T-helper 17 cell (primary cell): Measurements from ENCODE around the gene APOL1. TPM values are rescaled to one million over a fixed set of nuclear protein-coding genes. Genes with fewer than 3 reads are reported as not detected.
"Not testable (repeated sequence)": the region's sequence is repeated elsewhere in the genome, so short reads cannot be mapped to it uniquely, and the experiment has no call there.

Experiments used
- ATAC-seq: fragments of 150-1000 bp; cut with Tn5 transposase; 2 replicates; pipeline ENCODE4 v1.10.0; 2021; ENCODE audit warnings: mild to moderate bottlenecking, moderate library complexity
- DNase-seq, 3 donors: peaks; one replicate each; pipeline versions ENCODE4 v3.0.0 to v3.0.0-alpha.2; 2020 to 2021
- H3K9me3 ChIP-seq: one replicate; pipeline ENCODE4 v1.7.0; 2013; ENCODE audit warnings: low read length, mild to moderate bottlenecking; ENCODE audit not compliant: control insufficient read depth, poor library complexity, severe bottlenecking
- H3K27ac Mint-ChIP-seq: one replicate; pipeline ENCODE4 v1.8.0; 2022; ENCODE audit warnings: mild to moderate bottlenecking, moderate library complexity, mixed read lengths
- H3K27me3 Mint-ChIP-seq: one replicate; pipeline ENCODE4 v1.8.0; 2022; ENCODE audit warnings: mixed read lengths
- H3K36me3 Mint-ChIP-seq: one replicate; pipeline ENCODE4 v1.8.0; 2022; ENCODE audit warnings: low read depth, mixed read lengths
- H3K4me1 Mint-ChIP-seq: one replicate; pipeline ENCODE4 v1.8.0; 2022; ENCODE audit warnings: mild to moderate bottlenecking, mixed read lengths
- H3K4me3 Mint-ChIP-seq: one replicate; pipeline ENCODE4 v1.8.0; 2022; ENCODE audit warnings: mild to moderate bottlenecking, moderate library complexity, mixed read lengths
- total RNA-seq, 4 donors: library from RNA in 2 of 4; stranded (reverse) in 2 of 4; gene quantifications; one replicate each; pipeline ENCODE4 v1.2.3 and lab custom pipeline; 2022 to 2026

Gene APOL1
- total RNA-seq, 2 donors from 2014 or later, result 12.5 to 15.0 TPM

DNA sequence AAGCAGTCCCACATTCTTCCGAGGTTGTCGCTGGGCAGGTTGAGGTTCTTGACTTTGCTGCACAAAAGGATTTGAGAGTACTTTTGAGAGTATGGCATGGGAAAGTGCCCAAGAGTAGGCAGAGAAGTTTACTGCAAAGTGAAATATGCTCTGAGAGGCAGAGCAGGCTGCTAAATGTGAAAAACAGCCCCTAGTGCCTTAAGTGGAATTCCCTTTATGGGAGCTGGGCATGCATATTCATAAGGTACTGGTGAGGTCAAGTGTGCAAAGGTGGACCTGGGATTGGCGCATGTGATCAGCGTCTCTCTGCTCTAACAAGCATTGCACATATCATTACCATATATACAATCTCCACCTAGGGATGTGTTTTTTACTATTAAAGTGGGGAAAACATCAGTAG, 39.3 kb upstream of the APOL1 start:
- Mint-ChIP-seq H3K4me3 (no peak overlapping the region), H3K27me3 (peaks cover 74% of the 10 kb centered on the region), H3K36me3 (peaks cover 3% of the 10 kb centered on the region)

GRCh38 chr22:36215981-36216380, 37.0 kb upstream of the APOL1 start:
- H3K27me3 Mint-ChIP-seq, result peaks cover 78% of the 10 kb centered on the region
- H3K27ac Mint-ChIP-seq, result no peak overlapping the region
- H3K9me3 ChIP-seq, result no peaks in the 10 kb centered on the region
- no peak overlapping the region for H3K4me3 Mint-ChIP-seq
- ATAC-seq, result no peak
- no peak for DNase-seq
- H3K4me1 Mint-ChIP-seq, result peaks cover 15% of the 10 kb centered on the region
- peaks cover 3% of the 10 kb centered on the region for H3K36me3 Mint-ChIP-seq

More for the DNA sequence above, 39.3 kb upstream of the APOL1 start:
- ATAC-seq (no peak), DNase-seq (no peak)
- Mint-ChIP-seq H3K27ac (no peak overlapping the region), H3K4me1 (peaks cover 12% of the 10 kb centered on the region)
- no peaks in the 10 kb centered on the region for H3K9me3 ChIP-seq

GRCh38 chr22:36218648-36219193, 34.2 kb upstream of the APOL1 start:
- H3K9me3 ChIP-seq, result no peaks in the 10 kb centered on the region
- Mint-ChIP-seq H3K4me1 (peaks cover 16% of the 10 kb centered on the region), H3K4me3 (no peak overlapping the region), H3K27me3 (peaks cover 56% of the 10 kb centered on the region), H3K36me3 (peaks cover 3% of the 10 kb centered on the region), H3K27ac (no peak overlapping the region)
- DNase-seq (no peak), ATAC-seq (no peak)

GRCh38 chr22:36220451-36220921, 32.4 kb upstream of the APOL1 start:
- no peaks in the 10 kb centered on the region for H3K9me3 ChIP-seq
- DNase-seq (no peak), ATAC-seq (no peak)
- peaks cover under 1% of the 10 kb centered on the region for H3K36me3 Mint-ChIP-seq
- peaks cover 46% of the 10 kb centered on the region for H3K27me3 Mint-ChIP-seq
- H3K4me3 Mint-ChIP-seq, result no peak overlapping the region
- peaks cover 13% of the 10 kb centered on the region for H3K4me1 Mint-ChIP-seq
- no peak overlapping the region for H3K27ac Mint-ChIP-seq

GRCh38 chr22:36221799-36222751, 30.9 kb upstream of the APOL1 start:
- ATAC-seq (peak; percentile 96), DNase-seq (peak in 2 of 3 donors; percentile 22 to 44)
- Mint-ChIP-seq H3K36me3 (no peaks in the 10 kb centered on the region), H3K27me3 (peaks cover 34% of the 10 kb centered on the region), H3K27ac (peak overlapping the region; percentile 9), H3K4me3 (peak overlapping the region; percentile 33), H3K4me1 (peaks cover 12% of the 10 kb centered on the region)
- H3K9me3 ChIP-seq, result no peaks in the 10 kb centered on the region

- Mint-ChIP-seq H3K36me3 (no peaks in the 10 kb centered on the region), H3K27ac (peak overlapping the region; percentile 9), H3K4me3 (no peak overlapping the region), H3K4me1 (peaks cover 12% of the 10 kb centered on the region), H3K27me3 (peaks cover 25% of the 10 kb centered on the region)
- DNase-seq (no peak), ATAC-seq (no peak)
- H3K9me3 ChIP-seq, result no peaks in the 10 kb centered on the region
These were observed 30.0 kb upstream of the APOL1 start for GRCh38 chr22:36222887-36223450.

DNA sequence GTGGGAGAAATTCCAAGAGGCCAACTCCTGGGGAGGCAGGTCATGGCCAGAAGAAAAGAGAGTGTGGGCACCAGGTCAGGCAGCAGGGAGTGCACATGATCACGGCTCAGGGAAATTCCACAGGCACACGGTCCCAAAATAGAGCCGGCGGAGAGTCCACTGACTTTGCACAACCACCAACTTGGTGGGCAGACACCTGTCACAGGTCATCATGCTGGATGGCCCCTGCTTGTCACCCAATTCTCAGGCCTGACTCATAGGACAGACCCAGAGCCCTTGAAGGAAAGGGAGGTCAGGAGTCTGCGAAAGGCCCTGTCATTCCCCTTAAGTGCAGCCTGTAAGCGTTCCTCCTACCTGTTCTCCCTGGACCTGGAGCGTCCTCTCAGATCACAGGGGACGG, 29.4 kb upstream of the APOL1 start:
- Mint-ChIP-seq H3K36me3 (no peaks in the 10 kb centered on the region), H3K4me3 (no peak overlapping the region), H3K4me1 (peaks cover 12% of the 10 kb centered on the region), H3K27ac (no peak overlapping the region), H3K27me3 (peaks cover 20% of the 10 kb centered on the region)
- ATAC-seq (no peak), DNase-seq (no peak)
- H3K9me3 ChIP-seq, result no peaks in the 10 kb centered on the region

DNA sequence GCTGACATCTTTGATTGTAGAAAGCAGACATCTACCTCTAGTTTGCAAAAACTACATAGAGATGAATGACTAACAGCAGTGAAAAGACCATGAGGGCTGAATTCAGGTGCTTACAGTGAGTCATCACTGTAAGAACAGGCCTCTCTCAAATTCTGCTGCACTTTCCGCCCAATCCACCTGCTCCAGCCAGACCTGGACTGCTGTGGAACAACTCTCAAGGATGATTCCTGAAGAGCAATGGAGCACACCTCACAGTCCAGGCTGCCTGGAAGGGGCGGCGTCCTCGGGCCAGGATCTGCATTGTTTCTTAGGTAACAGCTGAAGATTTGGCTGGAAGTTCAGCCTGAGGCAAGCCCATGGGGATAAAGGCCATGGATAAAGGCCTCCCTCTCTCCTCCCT, 28.7 kb upstream of the APOL1 start:
- Mint-ChIP-seq H3K27me3 (peaks cover 13% of the 10 kb centered on the region), H3K4me3 (no peak overlapping the region), H3K27ac (no peak overlapping the region), H3K36me3 (no peaks in the 10 kb centered on the region), H3K4me1 (peaks cover 10% of the 10 kb centered on the region)
- ATAC-seq (no peak), DNase-seq (no peak)
- H3K9me3 ChIP-seq, result no peaks in the 10 kb centered on the region

DNA sequence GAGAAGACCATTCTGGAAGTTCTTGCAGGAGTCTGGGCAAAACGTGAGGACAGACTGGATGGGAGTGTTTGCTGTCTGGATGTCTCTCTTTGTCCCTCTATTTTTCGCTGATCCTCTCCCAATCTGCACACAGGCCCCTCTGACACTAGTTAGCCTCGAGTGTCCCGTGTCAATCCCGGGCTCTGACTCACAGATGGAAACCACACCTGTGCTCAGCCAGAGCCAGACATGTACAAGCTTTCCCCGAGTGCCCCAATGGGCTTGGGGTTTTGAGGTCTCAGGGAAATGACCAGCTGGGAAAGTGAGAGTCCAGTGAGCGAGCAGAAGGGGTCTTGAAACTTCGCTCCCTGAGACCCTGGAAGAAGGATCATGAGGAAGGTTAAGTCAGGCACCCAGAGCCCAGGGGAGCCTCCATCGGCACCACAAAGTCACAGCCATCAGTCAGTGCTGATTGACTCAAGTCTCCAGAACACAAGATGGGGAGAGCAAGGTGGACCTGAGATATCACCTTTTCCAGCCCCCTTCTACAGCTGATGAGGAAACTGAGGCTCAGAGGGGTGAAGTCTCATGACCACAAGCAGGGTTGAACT, 27.5 kb upstream of the APOL1 start:
- Mint-ChIP-seq H3K4me3 (no peak overlapping the region), H3K4me1 (peaks cover 7% of the 10 kb centered on the region), H3K27ac (peak overlapping the region; percentile 59), H3K27me3 (peaks cover 9% of the 10 kb centered on the region), H3K36me3 (peaks cover 2% of the 10 kb centered on the region)
- no peaks in the 10 kb centered on the region for H3K9me3 ChIP-seq
- ATAC-seq (no peak), DNase-seq (no peak)

DNA sequence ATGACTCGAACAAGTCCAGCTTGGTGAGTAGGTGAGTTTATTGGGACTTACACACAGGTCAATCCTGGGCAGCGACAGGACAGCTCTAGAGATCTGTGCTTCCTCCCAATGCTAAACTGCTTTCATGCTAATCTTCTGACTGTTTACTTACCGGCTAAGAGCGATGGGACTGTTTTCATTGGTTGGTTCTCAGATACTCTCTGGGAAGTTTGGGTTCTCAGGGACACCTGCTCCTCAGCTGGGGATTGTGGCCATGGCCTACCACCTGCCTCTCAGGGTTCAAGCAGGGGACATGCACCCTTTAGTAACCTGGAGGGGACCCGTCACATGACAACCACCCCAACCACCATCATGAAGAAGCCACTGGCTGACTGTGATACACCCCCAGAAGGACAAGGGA, 26.7 kb upstream of the APOL1 start:
- H3K4me3 Mint-ChIP-seq, result no peak overlapping the region
- peaks cover 5% of the 10 kb centered on the region for H3K27me3 Mint-ChIP-seq
- peaks cover 7% of the 10 kb centered on the region for H3K4me1 Mint-ChIP-seq
- peaks cover 2% of the 10 kb centered on the region for H3K36me3 Mint-ChIP-seq
- no peak overlapping the region for H3K27ac Mint-ChIP-seq
- no peaks in the 10 kb centered on the region for H3K9me3 ChIP-seq
- DNase-seq (no peak), ATAC-seq (no peak)

GRCh38 chr22:36227396-36227795, 25.5 kb upstream of the APOL1 start:
- H3K4me1 Mint-ChIP-seq, result peaks cover 5% of the 10 kb centered on the region
- no peaks in the 10 kb centered on the region for H3K27me3 Mint-ChIP-seq
- no peak for DNase-seq
- H3K4me3 Mint-ChIP-seq, result no peak overlapping the region
- H3K9me3 ChIP-seq, result no peaks in the 10 kb centered on the region
- peak overlapping the region; percentile 51 for H3K27ac Mint-ChIP-seq
- ATAC-seq, result no peak
- H3K36me3 Mint-ChIP-seq, result peaks cover 4% of the 10 kb centered on the region

DNA sequence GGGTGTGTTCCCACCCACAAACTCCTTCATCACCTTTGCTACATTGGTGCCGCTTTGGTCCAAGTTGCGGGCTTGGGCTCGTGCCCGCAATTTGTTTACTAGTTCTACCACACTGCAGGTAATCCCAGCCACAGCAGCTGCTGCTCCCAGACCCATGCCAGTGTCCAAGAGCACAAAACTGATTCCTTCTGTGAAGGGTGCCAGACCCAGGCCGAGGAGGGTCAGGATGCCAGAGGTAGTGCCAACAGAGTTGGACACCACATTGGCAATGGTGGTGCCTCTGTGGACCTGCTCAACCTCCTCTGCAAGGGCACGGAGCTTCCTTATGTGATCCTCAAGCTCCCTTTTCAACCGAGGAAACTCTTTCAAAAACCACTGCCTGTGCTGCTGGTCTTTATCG, 25.1 kb upstream of the APOL1 start:
- H3K9me3 ChIP-seq, result no peaks in the 10 kb centered on the region
- no peak for DNase-seq
- Mint-ChIP-seq H3K27ac (peak overlapping the region; percentile 51), H3K27me3 (no peaks in the 10 kb centered on the region), H3K4me1 (peaks cover 3% of the 10 kb centered on the region), H3K36me3 (peaks cover 4% of the 10 kb centered on the region), H3K4me3 (no peak overlapping the region)
- no peak for ATAC-seq

DNA sequence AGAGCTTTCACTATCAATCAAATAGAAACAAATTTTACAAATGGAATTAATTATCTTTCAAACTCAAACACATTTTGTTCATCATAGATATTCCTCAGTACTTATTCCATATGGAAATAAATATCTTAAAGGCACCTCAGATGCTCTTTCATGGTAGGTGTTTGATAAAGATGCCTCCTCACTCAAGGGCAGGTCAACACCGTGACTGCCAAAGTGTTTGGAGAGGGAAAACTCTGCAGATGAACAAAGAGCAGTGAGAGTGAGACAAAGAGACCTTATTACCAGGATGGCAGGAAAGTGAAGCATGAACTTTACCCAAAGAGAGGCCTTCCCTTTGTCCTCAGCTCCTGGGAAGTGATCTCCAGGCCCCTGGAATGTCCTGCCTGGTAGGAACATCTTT, 24.6 kb upstream of the APOL1 start:
- not testable (repeated sequence) for H3K4me3 Mint-ChIP-seq, ATAC-seq, H3K4me1 Mint-ChIP-seq, H3K27me3 Mint-ChIP-seq, H3K9me3 ChIP-seq, DNase-seq, H3K36me3 Mint-ChIP-seq
- peak overlapping the region; percentile 51 for H3K27ac Mint-ChIP-seq
